Measurements from ENCODE around the gene MEF2A. TPM values are rescaled to one million over a fixed set of nuclear protein-coding genes. Genes with fewer than 3 reads are reported as not detected.

MEF2A gene
- total and polyA plus RNA-seq, 9 of the 15 experiments (the other 6 are each of a cell fraction or from before 2014, with no cell fraction given): 1.6 to 18.7 (median 8.7) TPM

DNA sequence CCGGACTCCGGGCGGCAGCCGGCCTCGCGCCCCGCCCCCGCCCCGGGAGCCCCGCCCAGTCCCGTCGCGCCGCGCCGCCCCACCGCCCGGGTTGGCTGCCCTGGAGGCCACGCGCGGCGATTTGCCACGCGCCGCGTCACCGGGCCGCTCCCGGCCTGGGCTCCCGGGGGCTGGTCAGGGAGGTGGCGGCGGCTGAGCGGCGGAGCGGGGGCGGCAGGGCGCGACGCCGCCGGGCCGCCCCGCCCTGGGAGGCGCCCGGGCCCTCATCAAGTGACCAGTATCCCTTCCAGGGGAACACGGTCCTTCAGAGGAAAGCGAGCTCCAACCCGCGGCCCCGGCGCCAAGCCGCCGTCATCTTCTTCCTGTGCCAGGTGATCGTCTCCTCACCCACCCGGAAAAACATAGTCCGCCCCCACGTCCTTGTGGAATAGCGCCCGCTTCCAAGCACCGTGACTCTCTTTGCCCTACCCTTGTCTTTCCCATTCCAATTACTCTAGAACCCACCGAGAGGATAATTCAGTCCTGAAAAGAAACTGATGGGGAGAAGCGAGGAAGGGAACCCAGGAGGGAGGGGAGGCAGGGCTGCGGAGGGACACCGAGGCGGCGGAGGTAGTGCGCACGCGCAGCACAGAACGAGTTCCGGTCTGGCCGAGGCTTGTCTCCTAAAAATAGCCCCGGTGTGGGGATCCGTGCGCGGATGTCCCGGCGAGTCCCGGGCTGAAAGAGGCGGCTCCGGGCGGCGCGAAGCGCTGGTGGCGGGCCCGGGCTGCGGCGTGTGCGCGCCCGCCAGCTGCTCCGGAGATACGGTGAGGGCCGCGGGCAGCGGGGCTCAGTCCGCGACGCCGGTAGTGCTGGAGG lies at the start of gene MEF2A (continued):
- TF ChIP-seq, protein P1, sequence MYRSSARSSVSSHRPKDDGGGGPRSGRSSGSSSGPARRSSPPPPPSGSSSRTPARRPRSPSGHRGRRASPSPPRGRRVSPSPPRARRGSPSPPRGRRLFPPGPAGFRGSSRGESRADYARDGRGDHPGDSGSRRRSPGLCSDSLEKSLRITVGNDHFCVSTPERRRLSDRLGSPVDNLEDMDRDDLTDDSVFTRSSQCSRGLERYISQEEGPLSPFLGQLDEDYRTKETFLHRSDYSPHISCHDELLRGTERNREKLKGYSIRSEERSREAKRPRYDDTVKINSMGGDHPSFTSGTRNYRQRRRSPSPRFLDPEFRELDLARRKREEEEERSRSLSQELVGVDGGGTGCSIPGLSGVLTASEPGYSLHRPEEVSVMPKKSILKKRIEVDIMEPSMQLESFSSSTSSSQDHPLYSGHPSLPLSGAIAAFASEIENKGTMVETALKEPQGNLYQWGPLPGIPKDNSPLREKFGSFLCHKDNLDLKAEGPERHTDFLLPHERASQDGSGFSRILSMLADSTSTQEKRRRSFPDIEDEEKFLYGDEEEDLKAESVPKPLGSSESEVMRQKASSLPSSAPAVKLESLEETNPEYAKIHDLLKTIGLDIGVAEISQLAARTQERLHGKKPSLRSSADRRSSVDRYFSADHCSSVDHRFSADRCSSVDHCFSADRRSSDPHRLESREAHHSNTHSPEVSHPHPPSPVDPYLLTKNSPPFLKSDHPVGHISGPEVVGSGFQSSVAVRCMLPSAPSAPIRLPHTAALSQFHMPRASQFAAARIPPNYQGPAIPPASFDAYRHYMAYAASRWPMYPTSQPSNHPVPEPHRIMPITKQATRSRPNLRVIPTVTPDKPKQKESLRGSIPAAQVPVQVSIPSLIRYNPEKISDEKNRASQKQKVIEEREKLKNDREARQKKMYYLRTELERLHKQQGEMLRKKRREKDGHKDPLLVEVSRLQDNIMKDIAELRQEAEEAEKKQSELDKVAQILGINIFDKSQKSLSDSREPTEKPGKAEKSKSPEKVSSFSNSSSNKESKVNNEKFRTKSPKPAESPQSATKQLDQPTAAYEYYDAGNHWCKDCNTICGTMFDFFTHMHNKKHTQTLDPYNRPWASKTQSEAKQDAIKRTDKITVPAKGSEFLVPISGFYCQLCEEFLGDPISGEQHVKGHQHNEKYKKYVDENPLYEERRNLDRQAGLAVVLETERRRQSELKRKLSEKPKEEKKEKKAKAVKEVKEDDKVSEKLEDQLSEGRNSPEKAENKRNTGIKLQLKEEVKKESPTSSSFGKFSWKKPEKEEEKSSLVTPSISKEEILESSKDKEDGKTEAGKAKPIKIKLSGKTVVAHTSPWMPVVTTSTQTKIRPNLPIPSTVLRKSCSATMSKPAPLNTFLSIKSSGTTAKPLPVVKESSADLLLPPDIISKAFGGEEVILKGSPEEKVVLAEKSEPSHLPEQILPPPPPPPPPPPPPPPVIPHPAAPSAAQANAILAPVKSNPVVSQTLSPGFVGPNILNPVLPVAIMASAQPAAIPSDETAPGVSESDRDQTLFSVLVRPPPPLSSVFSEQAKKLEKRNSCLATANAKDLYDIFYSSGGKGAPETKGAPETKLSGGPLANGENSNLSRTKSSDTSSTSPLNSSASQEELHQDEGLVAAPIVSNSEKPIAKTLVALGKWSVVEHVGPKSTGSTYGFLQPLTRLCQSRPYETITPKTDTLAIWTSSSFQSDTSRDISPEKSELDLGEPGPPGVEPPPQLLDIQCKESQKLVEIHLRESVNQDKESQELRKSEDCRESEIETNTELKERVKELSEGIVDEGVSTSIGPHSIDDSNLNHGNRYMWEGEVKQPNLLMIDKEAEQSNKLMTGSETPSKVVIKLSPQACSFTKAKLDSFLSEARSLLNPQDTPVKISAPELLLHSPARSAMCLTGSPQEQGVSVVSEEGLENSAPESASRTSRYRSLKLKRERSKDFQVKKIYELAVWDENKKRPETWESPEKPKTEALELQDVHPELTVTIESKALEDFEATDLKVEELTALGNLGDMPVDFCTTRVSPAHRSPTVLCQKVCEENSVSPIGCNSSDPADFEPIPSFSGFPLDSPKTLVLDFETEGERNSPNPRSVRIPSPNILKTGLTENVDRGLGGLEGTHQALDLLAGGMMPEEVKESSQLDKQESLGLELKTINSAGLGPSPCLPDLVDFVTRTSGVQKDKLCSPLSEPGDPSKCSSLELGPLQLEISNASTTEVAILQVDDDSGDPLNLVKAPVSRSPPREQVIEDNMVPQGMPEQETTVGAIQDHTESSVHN (IDR thresholded peaks at IDR 0.05; ENCODE audit: borderline replicate concordance in 1 of 2, low read depth in 1 of 2): no peak
- TF ChIP-seq TAF1 (IDR thresholded peaks at IDR 0.05; ENCODE audit: control insufficient read depth, extremely low read depth, insufficient read depth, low read length, severe bottlenecking) (peak; percentile 64), KDM2B (CRISPR knock-in tag; IDR thresholded peaks at IDR 0.05) (0 out of 2 replicates have a peak, but pooled peaks have one; percentile 54), SPI1 (IDR thresholded peaks at IDR 0.05; ENCODE audit: borderline replicate concordance, low read depth, low read length) (no peak), ZFP36 (IDR thresholded peaks at IDR 0.05; ENCODE audit: low read depth, low read length, partially characterized antibody) (no peak), CREB1 (IDR thresholded peaks at IDR 0.05) (peak; percentile 24; the same call in 1 of the 2 replicates), CREB1 (CRISPR knock-in tag; IDR thresholded peaks at IDR 0.05) (peak; percentile 68), L3MBTL2 (IDR thresholded peaks at IDR 0.05) (peak; percentile 98), MBD2 (IDR thresholded peaks at IDR 0.05; ENCODE audit: borderline replicate concordance, low read depth) (peak; percentile 36; the same call in 1 of the 2 replicates), RBM22 (IDR thresholded peaks at IDR 0.05; ENCODE audit: low read depth, low read length, poor library complexity, severe bottlenecking) (peak; percentile 53), CHD2 (IDR thresholded peaks at IDR 0.05; ENCODE audit: low read depth, low read length) (peak; percentile 92), FOSL1 (tag; conservative IDR thresholded peaks at IDR 0.05) (0 out of 2 replicates have a peak, but pooled peaks have one; percentile 45), CCNT2 (IDR thresholded peaks at IDR 0.05; ENCODE audit: borderline replicate concordance, extremely low read depth, insufficient read length, low read depth, low read length) (peak; percentile 80), PHF8 (IDR thresholded peaks at IDR 0.05; ENCODE audit: borderline replicate concordance, low read length) (peak; percentile 58; the same call in 1 of the 2 replicates), CHD1 (IDR thresholded peaks at IDR 0.05; ENCODE audit: low read length) (peak; percentile 30), PCBP1 (IDR thresholded peaks at IDR 0.05; ENCODE audit: low read depth, low read length, poor library complexity, severe bottlenecking) (peak; percentile 98), NELFE (IDR thresholded peaks at IDR 0.05; ENCODE audit: insufficient read depth, insufficient read length) (no peak), RNF2 (IDR thresholded peaks at IDR 0.05) (peak; percentile 68; the same call in 1 of the 2 replicates)

Data from K562 (cell line).